Astrocyte (in vitro differentiated cells and primary cell): ENCODE measurements around the gene CARS1. TPM values are rescaled to one million over a fixed set of nuclear protein-coding genes. Genes with fewer than 3 reads are reported as not detected.

Experiments used
- DNase-seq: peaks from one replicate; pipeline ENCODE4 v3.0.0-alpha.2; 2010; ENCODE audit warnings: low read depth
- FAIRE-seq: peaks from 2 replicates; lab custom pipeline; 2011; peaks lifted over from hg19 to GRCh38; lab: Jason Lieb, UNC
- H2AFZ ChIP-seq: 2 replicates; pipeline ENCODE4 v1.6.0; 2012; ENCODE audit warnings: low read depth, low read length, inconsistent platforms
- H3K27ac ChIP-seq: 2 replicates; pipeline ENCODE4 v1.5.1; 2011; ENCODE audit warnings: low read depth, low read length, inconsistent platforms
- H3K27me3 ChIP-seq: 2 replicates; pipeline ENCODE4 v1.6.0; 2011; ENCODE audit warnings: low read length, inconsistent platforms; ENCODE audit not compliant: insufficient read depth
- H3K36me3 ChIP-seq: 2 replicates; pipeline ENCODE4 v1.5.1; 2011; ENCODE audit warnings: low read length, inconsistent platforms; ENCODE audit not compliant: insufficient read depth
- H3K4me1 ChIP-seq: 2 replicates; pipeline ENCODE4 v1.5.1; 2011; ENCODE audit warnings: low read length, inconsistent platforms; ENCODE audit not compliant: insufficient read depth
- H3K4me2 ChIP-seq: 2 replicates; pipeline ENCODE4 v1.6.0; 2012; ENCODE audit warnings: low read length, inconsistent platforms
- H3K4me3 ChIP-seq: 2 replicates; pipeline ENCODE4 v1.5.1; 2011; ENCODE audit warnings: low read depth, mild to moderate bottlenecking, low read length, inconsistent platforms; ENCODE audit not compliant: insufficient read depth
- H3K79me2 ChIP-seq: 2 replicates; pipeline ENCODE4 v1.6.0; 2012; ENCODE audit warnings: mild to moderate bottlenecking, low read length, inconsistent platforms; ENCODE audit not compliant: insufficient read depth
- H3K9ac ChIP-seq: 2 replicates; pipeline ENCODE4 v1.6.0; 2012; ENCODE audit warnings: mild to moderate bottlenecking, low read length, inconsistent platforms
- H3K9me3 ChIP-seq: 2 replicates; pipeline ENCODE4 v1.5.1; 2012; ENCODE audit warnings: low read depth, mild to moderate bottlenecking, low read length, inconsistent platforms; ENCODE audit not compliant: insufficient read depth
- H4K20me1 ChIP-seq: 2 replicates; pipeline ENCODE4 v1.6.0; 2012; ENCODE audit warnings: low read length, inconsistent platforms; ENCODE audit not compliant: insufficient read depth
- H3K27ac Mint-ChIP-seq: one replicate; pipeline ENCODE4 v1.8.0; 2021; ENCODE audit warnings: mild to moderate bottlenecking, mixed read lengths; ENCODE audit not compliant: unreplicated experiment
- H3K27me3 Mint-ChIP-seq: one replicate; pipeline ENCODE4 v1.8.0; 2021; ENCODE audit warnings: low read depth, mixed read lengths; ENCODE audit not compliant: unreplicated experiment
- H3K36me3 Mint-ChIP-seq: one replicate; pipeline ENCODE4 v1.8.0; 2021; ENCODE audit warnings: low read depth, mixed read lengths; ENCODE audit not compliant: unreplicated experiment
- H3K4me1 Mint-ChIP-seq: one replicate; pipeline ENCODE4 v1.8.0; 2021; ENCODE audit warnings: low read depth, mixed read lengths; ENCODE audit not compliant: unreplicated experiment
- H3K4me3 Mint-ChIP-seq: one replicate; pipeline ENCODE4 v1.8.0; 2021; ENCODE audit warnings: mild to moderate bottlenecking, moderate library complexity, mixed read lengths; ENCODE audit not compliant: unreplicated experiment
- H3K9me3 Mint-ChIP-seq: one replicate; pipeline ENCODE4 v1.8.0; 2021; ENCODE audit warnings: mild to moderate bottlenecking, mixed read lengths; ENCODE audit not compliant: unreplicated experiment
- EZH2 ChIP-seq: IDR thresholded peaks from 2 replicates; pipeline ENCODE4 v1.6.1; 2012; ENCODE audit warnings: mild to moderate bottlenecking, low read length, inconsistent platforms; ENCODE audit not compliant: insufficient read depth
- total RNA-seq: library from RNA; stranded (reverse); gene quantifications from 2 replicates; pipeline ENCODE4 v1.2.1, GENCODE V29; 2021
- TF ChIP-seq, protein P1 (sequence below): IDR thresholded peaks from 2 replicates; pipeline ENCODE4 v1.5.1; 2011; ENCODE audit warnings: low read depth, mild to moderate bottlenecking, inconsistent platforms, low read length, moderate library complexity; ENCODE audit not compliant: insufficient read depth

The CARS1 gene
- total RNA-seq, 1 donor from 2014 or later, result 123 TPM

DNA sequence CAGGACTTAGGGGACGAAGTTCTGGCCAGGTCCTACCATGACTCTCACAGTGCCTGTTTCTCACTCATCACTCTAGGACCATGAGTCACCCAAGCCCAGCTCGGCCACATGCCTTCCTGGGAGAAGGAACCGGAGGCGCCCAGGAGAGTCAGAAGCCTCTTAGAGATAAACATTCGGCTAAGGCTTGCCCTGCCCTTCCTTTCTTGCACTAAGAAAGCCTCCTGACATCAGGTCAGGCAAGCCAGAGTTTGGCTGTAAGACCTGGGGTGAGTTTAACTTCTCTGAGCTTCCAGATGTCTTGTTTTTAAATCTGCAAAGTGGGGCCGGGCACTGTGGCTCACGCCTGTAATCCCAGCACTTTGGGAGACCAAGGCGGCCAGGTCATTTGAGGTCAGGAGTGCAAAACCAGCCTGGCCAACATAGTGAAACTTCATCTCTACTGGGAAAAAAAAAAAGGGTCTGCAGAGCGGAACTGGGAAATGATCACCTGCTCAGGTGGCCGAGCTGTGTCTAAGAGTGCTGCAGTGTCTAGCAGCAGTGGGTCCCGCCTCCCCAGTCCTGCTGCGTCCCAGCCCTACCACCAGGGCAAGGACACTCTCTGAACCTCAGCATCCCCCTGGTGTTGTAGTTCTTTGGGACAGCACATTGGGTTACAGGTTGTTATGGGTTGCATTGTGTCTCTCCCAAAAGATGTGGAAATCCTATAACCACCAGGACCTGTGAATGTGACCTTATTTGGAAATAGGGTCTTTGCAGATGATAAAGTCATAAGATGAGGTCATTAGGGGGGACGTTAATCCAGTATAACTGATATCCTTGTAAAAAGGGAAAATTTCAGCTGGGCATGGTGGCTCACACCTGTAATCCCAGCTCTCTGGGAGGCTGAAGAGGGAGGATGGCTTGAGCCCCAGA is 1.8 kb upstream of the CARS1 start:
- no peaks in the 10 kb centered on the region for H3K27me3 ChIP-seq
- TF ChIP-seq EZH2, result no peak
- TF ChIP-seq, protein P1, sequence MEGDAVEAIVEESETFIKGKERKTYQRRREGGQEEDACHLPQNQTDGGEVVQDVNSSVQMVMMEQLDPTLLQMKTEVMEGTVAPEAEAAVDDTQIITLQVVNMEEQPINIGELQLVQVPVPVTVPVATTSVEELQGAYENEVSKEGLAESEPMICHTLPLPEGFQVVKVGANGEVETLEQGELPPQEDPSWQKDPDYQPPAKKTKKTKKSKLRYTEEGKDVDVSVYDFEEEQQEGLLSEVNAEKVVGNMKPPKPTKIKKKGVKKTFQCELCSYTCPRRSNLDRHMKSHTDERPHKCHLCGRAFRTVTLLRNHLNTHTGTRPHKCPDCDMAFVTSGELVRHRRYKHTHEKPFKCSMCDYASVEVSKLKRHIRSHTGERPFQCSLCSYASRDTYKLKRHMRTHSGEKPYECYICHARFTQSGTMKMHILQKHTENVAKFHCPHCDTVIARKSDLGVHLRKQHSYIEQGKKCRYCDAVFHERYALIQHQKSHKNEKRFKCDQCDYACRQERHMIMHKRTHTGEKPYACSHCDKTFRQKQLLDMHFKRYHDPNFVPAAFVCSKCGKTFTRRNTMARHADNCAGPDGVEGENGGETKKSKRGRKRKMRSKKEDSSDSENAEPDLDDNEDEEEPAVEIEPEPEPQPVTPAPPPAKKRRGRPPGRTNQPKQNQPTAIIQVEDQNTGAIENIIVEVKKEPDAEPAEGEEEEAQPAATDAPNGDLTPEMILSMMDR, result no peak
- peak overlapping the region; percentile 61 for H2AFZ ChIP-seq
- H3K27ac ChIP-seq, result peak overlapping the region; percentile 26
- H3K36me3 Mint-ChIP-seq, result peaks cover 8% of the 10 kb centered on the region
- H3K36me3 ChIP-seq, result peaks cover 4% of the 10 kb centered on the region
- H3K9me3 ChIP-seq, result no peaks in the 10 kb centered on the region
- peak overlapping the region; percentile 31 for H3K9ac ChIP-seq
- peak overlapping the region; percentile 62 for H3K27ac Mint-ChIP-seq
- H3K4me3 ChIP-seq, result no peak overlapping the region
- H3K27me3 Mint-ChIP-seq, result no peaks in the 10 kb centered on the region
- FAIRE-seq (peak; percentile 5), DNase-seq (peak; percentile 81)
- H3K4me3 Mint-ChIP-seq, result peak overlapping the region; percentile 73
- H3K79me2 ChIP-seq, result peaks cover 32% of the 10 kb centered on the region
- H3K9me3 Mint-ChIP-seq, result no peaks in the 10 kb centered on the region
- H3K4me2 ChIP-seq, result peak overlapping the region; percentile 65
- H4K20me1 ChIP-seq, result peaks cover 15% of the 10 kb centered on the region
- H3K4me1 ChIP-seq, result peaks cover 20% of the 10 kb centered on the region
- peaks cover 23% of the 10 kb centered on the region for H3K4me1 Mint-ChIP-seq

DNA sequence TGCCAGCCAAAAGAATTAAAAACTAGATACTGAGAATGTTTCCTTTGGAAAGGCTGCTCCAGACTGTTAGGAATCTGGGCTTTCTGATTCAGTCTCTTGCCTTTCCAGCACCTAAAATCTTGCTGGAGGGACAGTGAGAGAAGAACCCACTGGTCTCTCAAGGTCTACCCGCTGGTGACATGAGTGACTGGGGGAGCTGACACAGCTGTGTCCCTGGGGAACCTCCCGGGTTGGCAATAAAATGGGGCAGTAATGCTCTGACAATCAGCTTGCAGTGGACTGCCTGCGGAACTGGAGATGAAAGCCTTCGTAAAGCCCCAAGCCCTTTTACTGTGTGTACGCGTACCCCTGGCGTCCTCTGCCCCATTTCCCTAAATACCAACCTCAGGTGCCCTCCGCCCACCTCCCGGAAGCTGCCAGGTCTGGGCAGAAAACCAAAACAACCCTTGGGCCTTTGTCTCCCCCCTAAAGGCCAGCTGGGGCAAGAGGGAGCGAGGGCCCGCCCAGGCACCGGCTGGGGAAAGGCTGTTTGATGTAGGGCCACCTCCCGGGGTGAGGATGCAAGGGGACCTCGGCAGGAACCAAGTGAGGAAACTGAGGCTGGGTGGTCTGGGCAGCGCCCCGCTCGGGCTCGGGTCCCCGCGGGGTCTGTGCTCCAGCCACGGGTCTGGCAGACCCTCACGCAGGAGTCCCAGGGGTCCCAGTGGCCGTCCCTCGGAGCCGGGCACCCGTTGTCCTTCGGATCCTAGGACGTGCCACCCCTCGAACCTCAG is 741 bp downstream of the CARS1 start:
- Histone ChIP-seq H3K4me2 (peak overlapping the region; percentile 95), H3K9ac (peak overlapping the region; percentile 88), H3K79me2 (peaks cover 55% of the 10 kb centered on the region), H2AFZ (no peak overlapping the region), H3K36me3 (peaks cover 4% of the 10 kb centered on the region), H3K27ac (peak overlapping the region; percentile 69), H3K4me3 (peak overlapping the region; percentile 80), H3K4me1 (peaks cover 20% of the 10 kb centered on the region), H4K20me1 (peaks cover 36% of the 10 kb centered on the region), H3K9me3 (no peaks in the 10 kb centered on the region), H3K27me3 (no peaks in the 10 kb centered on the region)
- peak overlapping the region; percentile 93 for H3K27ac Mint-ChIP-seq
- H3K4me3 Mint-ChIP-seq, result peak overlapping the region; percentile 96
- no peak for TF ChIP-seq EZH2
- no peak for FAIRE-seq
- H3K27me3 Mint-ChIP-seq, result no peaks in the 10 kb centered on the region
- H3K4me1 Mint-ChIP-seq, result peaks cover 35% of the 10 kb centered on the region
- no peak for DNase-seq
- no peaks in the 10 kb centered on the region for H3K9me3 Mint-ChIP-seq
- H3K36me3 Mint-ChIP-seq, result peaks cover 12% of the 10 kb centered on the region

DNA sequence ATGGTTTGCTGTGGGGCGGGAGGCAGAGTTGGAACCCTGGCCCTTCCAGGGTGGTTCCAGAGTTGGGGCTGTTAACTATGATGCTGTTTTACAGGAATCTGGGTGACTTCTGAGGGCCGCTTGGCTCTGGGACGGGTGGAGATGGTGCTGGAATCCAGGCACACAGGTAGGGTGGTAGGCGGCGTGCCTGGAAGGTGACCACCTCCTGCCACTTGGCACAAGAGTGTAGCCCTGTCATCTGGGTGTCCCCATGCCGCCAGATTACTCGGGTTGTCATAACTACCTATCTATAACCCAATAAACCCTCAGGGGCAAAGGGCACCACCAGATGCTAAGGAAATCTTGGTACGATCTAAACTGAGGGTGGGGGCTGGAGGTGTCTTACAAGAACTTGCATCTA is 1.3 kb downstream of the CARS1 start:
- peaks cover 14% of the 10 kb centered on the region for H3K36me3 Mint-ChIP-seq
- FAIRE-seq (no peak), DNase-seq (no peak)
- no peaks in the 10 kb centered on the region for H3K27me3 ChIP-seq
- H3K4me3 ChIP-seq, result peak overlapping the region; percentile 80
- peaks cover 61% of the 10 kb centered on the region for H3K79me2 ChIP-seq
- no peak overlapping the region for H3K27ac ChIP-seq
- peak overlapping the region; percentile 95 for H3K4me2 ChIP-seq
- peaks cover 40% of the 10 kb centered on the region for H3K4me1 Mint-ChIP-seq
- no peaks in the 10 kb centered on the region for H3K9me3 ChIP-seq
- TF ChIP-seq, protein P1, result no peak
- TF ChIP-seq EZH2, result no peak
- peak overlapping the region; percentile 96 for H3K4me3 Mint-ChIP-seq
- no peaks in the 10 kb centered on the region for H3K27me3 Mint-ChIP-seq
- peaks cover 4% of the 10 kb centered on the region for H3K36me3 ChIP-seq
- H3K9ac ChIP-seq, result peak overlapping the region; percentile 88
- peak overlapping the region; percentile 93 for H3K27ac Mint-ChIP-seq
- H3K4me1 ChIP-seq, result peaks cover 20% of the 10 kb centered on the region
- no peak overlapping the region for H2AFZ ChIP-seq
- no peaks in the 10 kb centered on the region for H3K9me3 Mint-ChIP-seq
- peaks cover 42% of the 10 kb centered on the region for H4K20me1 ChIP-seq
